BJ (cell line): ENCODE measurements around the gene ANKFN1. TPM values are rescaled to one million over a fixed set of nuclear protein-coding genes. Genes with fewer than 3 reads are reported as not detected.
A peak's percentile ranks its signal among the peaks of the same experiment; 100 is the strongest.

Experiments used
- CTCF ChIA-PET: fragments of 350-600 bp; formaldehyde crosslinking; extraction: SDS; loops from one replicate; lab custom pipeline; 2021; ENCODE audit warnings: antibody characterized with exemption, inconsistent platforms; lab: Yijun Ruan, JAX
- POLR2A ChIA-PET: fragments of 300-600 bp; sonication (Branson Sonifier 250); formaldehyde crosslinking; extraction: SDS; loops from one replicate; lab custom pipeline; 2021; ENCODE audit warnings: antibody characterized with exemption; lab: Charles Lee
- DNase-seq: peaks from one replicate; pipeline ENCODE4 v3.0.0-alpha.2; 2011; ENCODE audit warnings: low read depth
- H3K27me3 ChIP-seq: 2 replicates; pipeline ENCODE4 v1.6.0; 2011; ENCODE audit warnings: low read length; ENCODE audit not compliant: control insufficient read depth, insufficient read depth
- H3K36me3 ChIP-seq: 2 replicates; pipeline ENCODE4 v1.5.1; 2011; ENCODE audit warnings: low read length; ENCODE audit not compliant: control insufficient read depth, insufficient read depth
- H3K4me3 ChIP-seq: 2 replicates; pipeline ENCODE4 v1.5.1; 2011; ENCODE audit warnings: low read depth, mild to moderate bottlenecking, control low read depth, low read length
- polyA plus RNA-seq: library from polyadenylated mRNA; depleted of rRNA; stranded (reverse); fragments of >200 nt; gene quantifications from 2 replicates; pipeline ENCODE4 v1.2.3, GENCODE V29; 2011
- TF ChIP-seq, protein P1 (sequence below): IDR thresholded peaks from 2 replicates; pipeline ENCODE4 v1.5.1; 2011; ENCODE audit warnings: low read depth, mild to moderate bottlenecking, control low read depth, inconsistent platforms, low read length, moderate library complexity; ENCODE audit not compliant: insufficient read depth

The ANKFN1 gene
- polyA plus RNA-seq, 1 experiment = 0.06 TPM

DNA sequence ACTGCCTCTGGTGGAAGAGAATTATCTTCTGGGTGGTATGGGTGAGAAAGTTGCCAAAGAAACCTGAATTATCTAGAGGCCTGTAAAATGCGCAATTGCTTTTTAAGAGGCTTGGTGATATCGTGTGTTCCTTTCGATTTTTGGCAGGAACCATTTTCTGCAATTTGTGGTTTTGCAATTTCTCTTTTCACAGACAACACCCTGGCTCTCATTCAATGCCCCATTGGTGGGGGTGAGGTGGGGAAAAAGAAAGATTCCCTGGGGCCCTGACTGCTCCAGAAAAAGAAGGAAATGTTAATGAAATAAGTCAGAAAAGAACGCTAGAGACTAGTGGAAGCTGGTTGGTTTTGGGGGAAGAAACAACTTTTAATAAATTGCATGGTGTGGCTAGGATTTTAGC lies 77.4 kb downstream of the ANKFN1 start:
- no peaks in the 10 kb centered on the region for H3K27me3 ChIP-seq
- no peak overlapping the region for H3K4me3 ChIP-seq
- TF ChIP-seq, protein P1, sequence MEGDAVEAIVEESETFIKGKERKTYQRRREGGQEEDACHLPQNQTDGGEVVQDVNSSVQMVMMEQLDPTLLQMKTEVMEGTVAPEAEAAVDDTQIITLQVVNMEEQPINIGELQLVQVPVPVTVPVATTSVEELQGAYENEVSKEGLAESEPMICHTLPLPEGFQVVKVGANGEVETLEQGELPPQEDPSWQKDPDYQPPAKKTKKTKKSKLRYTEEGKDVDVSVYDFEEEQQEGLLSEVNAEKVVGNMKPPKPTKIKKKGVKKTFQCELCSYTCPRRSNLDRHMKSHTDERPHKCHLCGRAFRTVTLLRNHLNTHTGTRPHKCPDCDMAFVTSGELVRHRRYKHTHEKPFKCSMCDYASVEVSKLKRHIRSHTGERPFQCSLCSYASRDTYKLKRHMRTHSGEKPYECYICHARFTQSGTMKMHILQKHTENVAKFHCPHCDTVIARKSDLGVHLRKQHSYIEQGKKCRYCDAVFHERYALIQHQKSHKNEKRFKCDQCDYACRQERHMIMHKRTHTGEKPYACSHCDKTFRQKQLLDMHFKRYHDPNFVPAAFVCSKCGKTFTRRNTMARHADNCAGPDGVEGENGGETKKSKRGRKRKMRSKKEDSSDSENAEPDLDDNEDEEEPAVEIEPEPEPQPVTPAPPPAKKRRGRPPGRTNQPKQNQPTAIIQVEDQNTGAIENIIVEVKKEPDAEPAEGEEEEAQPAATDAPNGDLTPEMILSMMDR = no peak
- POLR2A ChIA-PET = no interaction called here
- DNase-seq = peak; percentile 14
- H3K36me3 ChIP-seq = no peaks in the 10 kb centered on the region
- CTCF ChIA-PET = interaction anchor here (0.8 kb wide), 1 partner anchor 89 kb away, joined by 3 read pairs; no protein-coding TSS in a partner anchor

DNA sequence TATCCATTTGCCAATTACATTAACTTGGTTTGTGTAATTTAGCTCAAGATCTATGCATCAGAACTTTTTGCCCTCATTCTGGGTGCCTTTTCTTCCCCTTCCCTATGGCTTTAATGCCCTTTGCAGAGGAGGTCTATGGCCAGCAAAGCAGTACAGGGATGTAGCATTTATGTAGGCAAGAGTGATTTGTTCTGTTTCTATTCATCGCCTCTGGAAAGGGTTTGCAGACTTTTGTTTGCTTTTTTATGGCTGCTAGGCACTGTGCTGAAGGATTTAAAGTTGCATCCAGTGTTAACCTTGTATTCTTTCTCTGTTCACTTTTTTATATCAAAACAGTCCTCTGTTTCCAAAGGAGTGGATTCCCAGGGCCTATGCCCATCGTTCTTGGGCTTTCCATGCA lies 78.0 kb downstream of the ANKFN1 start:
- H3K27me3 ChIP-seq = no peaks in the 10 kb centered on the region
- TF ChIP-seq, protein P1 = no peak
- no peaks in the 10 kb centered on the region for H3K36me3 ChIP-seq
- H3K4me3 ChIP-seq = no peak overlapping the region
- ChIA-PET CTCF (interaction anchor here (0.8 to 1.6 kb wide), 2 partner anchors 14 to 88 kb away, joined by 3 to 5 read pairs; no protein-coding TSS in a partner anchor), POLR2A (no interaction called here)
- no peak for DNase-seq

DNA sequence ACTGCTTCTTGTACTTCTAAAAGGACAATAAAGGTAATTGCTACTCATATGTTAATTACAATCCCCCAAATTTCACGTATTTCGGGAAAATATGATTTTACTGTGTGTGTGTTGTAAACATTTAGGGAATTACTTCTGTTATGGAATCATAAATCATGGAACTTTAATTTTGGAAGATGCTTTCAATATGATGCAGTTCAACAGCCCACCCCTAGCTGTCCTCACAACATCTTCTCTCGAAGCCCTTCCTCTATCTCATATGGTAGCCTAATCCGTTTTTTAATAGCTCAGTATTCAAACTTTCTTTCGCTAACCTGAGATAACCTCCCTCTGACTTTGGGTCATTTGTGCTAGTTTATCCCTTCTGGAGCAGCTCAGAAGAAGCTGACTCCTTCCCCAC lies 78.4 kb downstream of the ANKFN1 start:
- TF ChIP-seq, protein P1 = no peak
- no peaks in the 10 kb centered on the region for H3K27me3 ChIP-seq
- no peak overlapping the region for H3K4me3 ChIP-seq
- DNase-seq = no peak
- no peaks in the 10 kb centered on the region for H3K36me3 ChIP-seq
- ChIA-PET POLR2A (no interaction called here), CTCF (interaction anchor here (1.6 kb wide), 1 partner anchor 13 kb away, joined by 5 read pairs; no protein-coding TSS in a partner anchor)

DNA sequence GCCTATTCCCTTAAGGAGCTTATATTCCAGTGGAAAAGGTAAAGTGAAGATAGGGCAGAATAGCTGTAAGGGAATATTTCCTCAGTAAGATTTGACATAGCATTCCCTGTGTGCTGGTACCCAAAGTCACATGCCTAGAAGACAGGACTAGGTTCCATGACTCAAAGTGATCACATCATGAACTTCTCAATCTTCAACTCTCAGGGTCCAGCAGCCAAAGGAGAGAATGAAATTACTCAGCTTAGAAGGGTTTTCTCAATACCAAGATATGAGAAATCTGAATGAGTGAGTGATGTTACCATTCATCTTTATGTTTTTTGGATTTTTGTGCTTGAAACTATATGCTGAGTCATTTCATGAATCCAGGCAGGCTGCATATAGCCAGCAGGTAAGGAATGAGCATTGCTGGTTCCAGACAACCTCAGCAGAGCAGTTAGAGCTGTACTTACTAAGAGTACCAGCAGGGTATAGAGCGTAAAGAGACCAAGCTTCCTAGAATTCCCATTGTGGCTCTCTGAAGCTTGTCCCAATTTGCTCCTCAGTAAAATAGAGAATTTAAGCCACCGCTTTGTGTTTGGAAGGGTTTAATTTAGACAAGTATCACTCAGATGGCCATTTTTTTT lies 91.1 kb downstream of the ANKFN1 start:
- Histone ChIP-seq H3K27me3 (no peaks in the 10 kb centered on the region), H3K36me3 (no peaks in the 10 kb centered on the region), H3K4me3 (no peak overlapping the region)
- TF ChIP-seq, protein P1 = no peak
- ChIA-PET POLR2A (no interaction called here), CTCF (interaction anchor here (1.9 kb wide), 1 partner anchor 13 kb away, joined by 5 read pairs; no protein-coding TSS in a partner anchor)
- no peak for DNase-seq

DNA sequence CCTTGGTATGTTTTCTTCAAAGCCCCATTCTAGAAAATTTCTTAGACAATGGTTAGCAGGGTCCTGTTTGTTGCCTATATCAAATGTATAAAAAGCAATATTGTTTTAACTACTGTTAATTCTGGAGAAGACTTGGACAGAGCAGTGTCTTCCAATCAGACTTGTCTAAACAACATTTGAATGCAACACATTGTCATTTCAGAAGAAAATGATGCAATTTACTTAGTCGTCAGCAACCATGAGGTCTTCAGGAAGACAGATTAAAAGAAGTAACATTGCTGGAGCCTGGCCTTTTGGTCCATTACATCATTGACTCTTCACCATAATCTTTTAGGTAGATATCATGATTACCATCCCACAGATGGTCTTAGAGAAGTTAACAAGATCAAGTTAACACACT lies 94.5 kb downstream of the ANKFN1 start:
- CTCF ChIA-PET = no interaction called here
- no peaks in the 10 kb centered on the region for H3K36me3 ChIP-seq
- TF ChIP-seq, protein P1 = no peak
- DNase-seq = no peak
- H3K4me3 ChIP-seq = no peak overlapping the region
- POLR2A ChIA-PET = no interaction called here
- no peaks in the 10 kb centered on the region for H3K27me3 ChIP-seq
